Activated effector memory CD4-positive, alpha-beta T cell treated with anti-CD3 and anti-CD28 coated beads, Interleukin-2, amount 50 U/mL, for 16 hours (primary cell): ENCODE data around the gene KISS1R.
A peak's percentile ranks its signal among the peaks of the same experiment; 100 is the strongest.
"Not testable (repeated sequence)": the region's sequence is repeated elsewhere in the genome, so short reads cannot be mapped to it uniquely, and the experiment has no call there.

ENCODE experiments used
- DNase-seq: peaks from one replicate; pipeline ENCODE4 v3.0.0-alpha.2; 2020

KISS1R gene

DNA sequence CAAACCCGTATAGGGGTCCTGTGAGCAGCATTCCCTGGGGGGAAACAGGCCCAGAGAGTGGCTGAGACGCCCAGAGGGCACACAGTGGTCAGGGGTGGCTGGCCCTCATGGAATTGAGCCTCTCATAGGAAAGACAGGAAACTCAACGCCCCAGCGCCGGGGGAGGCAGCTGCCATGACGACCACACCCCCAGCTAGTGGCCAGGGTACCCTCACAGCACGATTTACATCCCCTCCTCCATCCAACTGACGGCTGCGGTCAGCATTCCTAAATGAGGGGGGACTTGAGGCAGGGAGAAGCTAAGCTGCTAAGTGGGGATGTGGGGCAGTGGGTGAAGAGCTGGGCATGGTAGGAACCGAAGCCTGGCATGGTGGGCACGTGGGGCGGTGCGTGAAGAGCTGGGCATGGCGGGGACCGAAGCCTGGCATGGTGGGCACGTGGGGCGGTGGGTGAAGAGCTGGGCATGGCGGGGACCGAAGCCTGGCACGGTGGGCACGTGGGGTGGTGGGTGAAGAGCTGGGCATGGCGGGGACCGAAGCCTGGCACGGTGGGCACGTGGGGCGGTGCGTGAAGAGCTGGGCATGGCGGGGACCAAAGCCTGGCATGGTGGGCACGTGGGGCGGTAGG is 34.1 kb upstream of the KISS1R start:
- DNase-seq = no peak

DNA sequence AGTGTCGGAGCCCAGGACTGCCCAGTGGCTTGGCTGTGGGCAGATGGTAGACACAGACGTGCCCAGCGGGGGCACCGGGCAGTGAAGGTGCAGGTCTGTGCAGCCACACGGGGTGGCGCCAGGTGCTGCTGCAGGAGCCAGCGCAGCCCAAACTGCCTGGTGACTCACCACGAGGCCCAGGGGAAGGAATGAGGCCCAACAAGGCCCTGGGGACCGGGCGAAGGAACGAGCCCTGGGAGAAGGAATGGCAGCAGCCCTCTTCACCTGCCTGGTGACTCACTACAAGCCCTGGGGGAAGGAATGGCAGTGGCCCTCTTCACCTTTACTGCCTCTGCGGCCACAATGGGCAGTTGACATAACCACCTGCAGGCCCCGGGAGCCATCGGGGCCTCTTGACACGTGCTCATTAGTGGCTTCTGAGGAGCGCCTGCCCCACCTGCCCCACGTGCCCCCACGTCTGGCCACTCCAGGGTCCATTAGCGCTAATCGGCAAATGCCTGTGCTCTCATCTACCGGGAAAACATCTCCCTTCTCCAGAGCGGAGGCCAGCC is 33.4 kb upstream of the KISS1R start:
- no peak for DNase-seq

DNA sequence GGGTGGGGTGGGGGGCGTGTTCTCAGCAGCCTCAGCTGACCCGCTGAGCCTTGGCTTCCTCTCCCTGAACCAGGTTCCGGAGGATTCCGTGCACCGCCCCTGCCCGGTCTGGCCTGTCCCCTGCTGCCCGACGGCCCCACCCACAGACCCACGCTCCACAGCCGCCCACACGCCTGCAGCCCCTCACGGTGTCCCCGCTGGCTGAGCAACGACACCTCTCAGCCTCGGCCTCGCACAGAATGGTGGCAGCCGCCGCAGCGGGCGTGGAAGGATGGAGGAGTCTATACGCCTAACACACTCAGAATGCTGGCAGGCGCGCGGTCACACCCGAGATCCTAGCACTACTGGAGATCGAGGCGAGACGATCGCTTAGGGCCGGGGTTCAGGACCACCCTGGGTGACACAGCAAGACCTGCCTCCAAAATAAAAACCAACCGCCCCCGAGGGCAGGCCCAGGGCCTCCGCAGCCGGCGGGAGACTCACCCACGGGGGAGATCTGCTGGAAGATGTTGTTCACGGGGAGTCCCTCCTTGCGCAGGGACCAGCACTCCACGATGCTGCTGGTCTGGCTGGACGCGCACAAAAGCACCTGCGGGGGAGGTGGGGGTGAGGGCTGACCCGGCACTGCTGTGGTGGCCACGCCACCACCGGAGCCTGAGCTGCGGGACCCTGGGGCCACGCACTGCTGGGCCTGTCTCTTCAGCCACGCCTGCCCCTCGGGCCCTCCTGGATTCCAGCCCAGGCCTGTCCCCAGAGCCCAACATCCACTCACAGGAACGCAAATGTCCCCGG is 32.5 kb upstream of the KISS1R start:
- DNase-seq = no peak

DNA sequence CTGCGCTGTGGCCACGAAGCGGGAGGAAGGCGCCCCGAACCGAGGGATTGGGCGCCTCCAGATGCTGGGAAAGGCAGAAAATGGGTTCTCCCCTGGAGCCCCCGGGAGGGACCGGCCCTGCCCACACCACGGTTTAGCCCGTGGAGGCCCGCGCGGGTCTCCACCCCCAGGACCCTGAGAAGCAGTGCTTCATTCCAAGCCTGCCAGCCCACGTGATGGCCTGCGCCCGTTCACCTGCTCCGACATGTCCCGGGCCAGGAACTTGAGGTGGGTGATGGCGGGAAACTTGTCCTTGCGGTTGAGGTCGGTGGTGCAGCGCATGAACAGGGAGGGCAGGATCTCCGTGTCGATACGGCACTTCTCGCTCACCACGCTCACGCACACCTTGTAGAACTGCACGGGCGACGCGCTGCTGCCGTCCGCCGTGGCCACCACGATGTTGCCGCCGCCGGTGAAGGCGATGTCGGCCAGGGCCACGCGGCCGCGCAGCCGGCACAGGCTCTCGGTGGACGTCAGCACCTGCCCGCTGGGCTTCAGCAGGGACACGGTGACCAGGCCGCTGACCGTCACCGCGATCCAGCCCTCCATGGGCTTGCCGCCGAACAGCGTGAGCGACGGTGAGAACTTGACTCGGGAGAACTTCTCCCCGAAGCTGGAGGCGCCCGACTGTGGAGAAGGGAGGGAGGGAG is 31.5 kb upstream of the KISS1R start:
- DNase-seq = no peak

DNA sequence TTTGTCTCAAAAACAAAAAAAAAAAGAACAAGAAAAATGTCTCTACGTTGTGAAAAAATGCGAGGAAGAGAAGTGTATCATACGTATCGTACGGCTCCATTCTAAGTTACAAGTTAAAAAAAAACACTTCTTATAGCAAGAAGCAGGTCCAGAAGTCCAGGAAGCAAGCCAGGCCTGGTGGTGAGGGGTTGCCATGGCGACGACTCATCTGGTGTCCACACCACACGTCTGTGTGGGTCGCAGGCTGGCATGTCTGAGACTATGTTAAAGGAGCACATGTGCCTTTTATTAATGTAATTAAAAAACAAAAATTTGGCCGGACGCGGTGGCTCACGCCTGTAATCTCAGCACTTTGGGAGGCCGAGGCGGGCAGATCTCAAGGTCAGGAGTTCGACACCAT is 30.1 kb upstream of the KISS1R start:
- DNase-seq = no peak

DNA sequence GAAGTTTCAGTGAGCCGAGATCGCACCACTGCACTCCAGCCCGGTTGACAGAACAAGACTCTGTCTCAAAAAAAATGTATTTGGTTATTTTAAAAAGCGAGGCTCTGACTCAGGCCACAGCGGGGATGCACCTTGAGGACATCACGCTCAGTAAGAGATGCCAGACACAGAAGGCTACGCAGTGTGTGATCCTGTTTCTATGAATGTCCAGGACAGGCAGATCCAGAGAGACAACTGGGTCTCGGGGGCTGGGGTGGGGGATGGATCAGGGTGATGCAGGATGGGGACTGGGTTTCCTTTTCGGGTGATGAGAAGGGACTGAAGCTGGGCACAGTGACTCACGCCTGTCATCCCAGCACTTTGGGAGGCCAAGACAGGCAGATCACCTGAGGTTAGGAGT is 29.5 kb upstream of the KISS1R start:
- no peak for DNase-seq

DNA sequence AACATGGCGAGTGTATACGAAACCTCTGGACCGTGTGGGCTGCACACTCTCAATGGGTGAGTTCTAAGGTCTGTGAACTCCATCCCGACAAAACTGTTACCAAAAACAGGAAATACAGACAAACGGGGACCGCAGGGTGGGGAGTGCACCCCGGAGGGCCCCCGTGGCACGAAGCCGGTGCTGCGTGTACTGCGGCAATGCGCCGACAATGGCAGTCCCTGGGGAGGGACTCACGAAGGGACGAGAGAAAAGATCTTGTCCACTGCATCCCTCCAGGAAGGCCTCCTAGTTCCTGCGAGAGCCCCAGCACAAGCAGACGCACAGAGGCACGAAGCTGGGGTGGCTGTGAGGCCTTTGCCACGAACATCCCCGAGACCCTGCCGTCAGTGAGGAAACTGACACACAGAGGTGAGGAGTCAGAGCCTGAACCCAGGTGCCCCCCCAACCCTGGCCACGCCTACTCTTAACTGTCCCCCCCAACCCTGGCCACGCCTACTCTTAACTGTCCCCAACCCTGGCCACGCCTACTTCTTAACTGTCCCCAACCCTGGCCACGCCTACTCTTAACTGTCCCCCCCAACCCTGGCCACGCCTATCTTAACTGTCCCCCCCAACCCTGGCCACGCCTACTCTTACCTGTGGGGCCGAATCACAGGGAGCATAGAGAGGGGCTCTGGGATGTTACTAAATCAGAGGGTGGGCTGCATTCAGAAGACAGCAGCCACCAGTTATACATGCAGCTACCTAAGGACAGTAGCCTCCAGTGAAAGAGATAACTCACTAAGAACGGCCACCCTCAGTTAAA is 28.4 kb upstream of the KISS1R start:
- peak; percentile 85 for DNase-seq

DNA sequence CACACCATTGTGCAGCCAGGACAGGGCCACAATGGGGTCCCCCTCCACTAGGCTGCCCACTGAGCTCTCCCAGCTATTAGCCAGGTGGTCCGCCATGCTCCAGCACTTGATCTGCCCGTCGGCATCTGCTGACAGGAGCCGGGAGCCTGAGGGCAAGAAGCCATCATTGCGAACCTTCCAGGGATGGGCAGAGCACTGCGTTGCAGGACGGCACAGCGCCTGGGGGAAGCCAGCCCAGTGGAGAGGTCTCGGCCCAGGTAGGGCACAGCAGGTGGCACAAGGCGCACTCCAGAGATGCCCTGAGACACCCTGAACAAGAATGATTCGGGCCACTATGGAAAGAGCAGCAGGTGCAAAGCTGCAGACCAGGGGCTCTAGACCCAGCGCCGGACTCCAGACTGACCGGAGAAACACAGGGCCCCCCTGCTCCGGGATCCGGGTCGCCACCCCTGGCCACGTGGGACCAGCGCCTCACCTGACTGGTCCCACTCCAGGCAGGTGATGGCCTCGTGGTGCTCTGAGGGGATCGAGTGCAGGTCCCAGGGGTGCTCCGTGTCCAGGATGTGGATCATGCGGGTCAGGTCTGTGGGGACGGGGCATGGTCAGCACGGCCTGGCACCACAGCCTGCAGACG is 27.4 kb upstream of the KISS1R start:
- DNase-seq = no peak

DNA sequence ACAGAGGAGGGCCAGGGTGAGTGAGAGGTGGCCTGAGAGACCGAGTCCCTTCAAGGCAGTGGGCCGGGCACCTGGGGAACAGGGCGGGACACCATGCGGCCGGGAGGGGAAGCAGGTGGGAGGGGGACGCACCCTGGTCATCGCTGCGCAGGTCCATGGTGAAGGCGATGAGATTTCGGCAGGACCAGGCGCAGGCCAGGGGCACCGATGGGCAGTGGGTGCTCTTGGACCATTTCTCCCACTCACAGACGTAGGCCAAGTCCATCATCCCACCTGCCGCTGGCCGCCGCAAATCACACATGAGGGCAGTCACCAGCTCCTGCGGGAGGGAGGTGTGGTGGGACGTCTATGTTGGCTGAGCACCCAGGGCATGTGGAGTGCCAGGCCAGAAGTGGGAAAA is 26.3 kb upstream of the KISS1R start:
- no peak for DNase-seq

DNA sequence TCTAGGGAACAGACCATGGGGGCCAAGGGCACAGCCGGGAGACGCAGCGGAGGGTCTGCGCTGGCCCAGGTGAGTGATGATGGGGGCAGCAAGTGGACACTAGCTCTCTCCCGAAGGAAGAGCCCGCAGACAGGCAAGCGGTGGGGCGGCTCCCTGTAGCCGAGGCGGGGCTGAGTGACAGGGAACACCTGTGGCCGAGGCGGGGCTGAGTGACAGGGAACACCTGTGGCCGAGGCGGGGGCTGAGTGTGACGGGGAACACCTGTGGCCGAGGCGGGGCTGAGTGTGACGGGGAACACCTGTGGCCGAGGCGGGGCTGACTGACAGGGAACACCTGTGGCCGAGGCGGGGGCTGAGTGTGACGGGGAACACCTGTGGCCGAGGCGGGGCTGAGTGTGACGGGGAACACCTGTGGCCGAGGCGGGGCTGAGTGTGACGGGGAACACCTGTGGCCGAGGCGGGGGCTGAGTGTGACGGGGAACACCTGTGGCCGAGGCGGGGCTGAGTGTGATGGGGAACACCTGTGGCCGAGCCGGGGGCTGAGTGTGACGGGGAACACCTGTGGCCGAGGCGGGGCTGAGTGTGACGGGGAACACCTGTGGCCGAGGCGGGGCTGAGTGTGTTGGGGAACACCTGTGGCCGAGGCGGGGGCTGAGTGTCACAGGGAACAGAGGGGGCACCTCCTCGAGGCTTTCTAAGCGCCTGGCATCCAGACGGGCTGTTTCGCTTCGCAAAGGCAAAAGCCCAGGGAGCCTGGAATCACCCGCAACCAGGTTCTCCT is 25.5 kb upstream of the KISS1R start:
- DNase-seq = not testable (repeated sequence)

DNA sequence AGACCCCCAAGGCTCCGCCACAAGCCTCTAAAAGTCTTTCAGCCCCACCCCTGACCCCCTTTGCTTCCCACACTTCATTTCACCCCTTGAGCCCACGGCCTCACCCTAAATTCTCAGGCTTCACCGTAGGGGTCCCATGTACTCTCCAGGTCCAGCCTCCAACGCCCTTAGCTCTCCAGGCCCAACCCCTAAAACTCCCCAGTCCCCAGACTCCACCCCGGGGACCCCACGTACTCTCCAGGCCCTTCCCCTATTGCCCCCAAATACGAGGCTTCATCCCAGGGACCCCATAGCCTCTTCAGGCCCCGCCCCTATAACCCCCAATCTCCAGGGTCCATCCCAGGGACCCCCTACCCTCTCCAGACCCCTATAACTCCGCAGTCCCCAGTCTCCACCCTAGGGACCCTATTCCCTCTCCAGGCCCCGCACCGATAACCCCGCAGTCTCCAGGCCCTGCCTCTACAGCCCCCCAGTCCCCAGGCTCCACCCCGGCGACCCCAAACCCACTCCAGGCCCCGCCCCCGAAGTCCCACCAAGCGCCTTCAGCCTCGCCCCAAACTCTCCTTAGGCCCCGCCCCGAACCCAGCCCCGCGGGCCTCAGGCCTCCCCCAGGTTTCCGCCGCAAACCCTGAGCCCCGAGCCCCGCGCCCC is 24.8 kb upstream of the KISS1R start:
- no peak for DNase-seq

DNA sequence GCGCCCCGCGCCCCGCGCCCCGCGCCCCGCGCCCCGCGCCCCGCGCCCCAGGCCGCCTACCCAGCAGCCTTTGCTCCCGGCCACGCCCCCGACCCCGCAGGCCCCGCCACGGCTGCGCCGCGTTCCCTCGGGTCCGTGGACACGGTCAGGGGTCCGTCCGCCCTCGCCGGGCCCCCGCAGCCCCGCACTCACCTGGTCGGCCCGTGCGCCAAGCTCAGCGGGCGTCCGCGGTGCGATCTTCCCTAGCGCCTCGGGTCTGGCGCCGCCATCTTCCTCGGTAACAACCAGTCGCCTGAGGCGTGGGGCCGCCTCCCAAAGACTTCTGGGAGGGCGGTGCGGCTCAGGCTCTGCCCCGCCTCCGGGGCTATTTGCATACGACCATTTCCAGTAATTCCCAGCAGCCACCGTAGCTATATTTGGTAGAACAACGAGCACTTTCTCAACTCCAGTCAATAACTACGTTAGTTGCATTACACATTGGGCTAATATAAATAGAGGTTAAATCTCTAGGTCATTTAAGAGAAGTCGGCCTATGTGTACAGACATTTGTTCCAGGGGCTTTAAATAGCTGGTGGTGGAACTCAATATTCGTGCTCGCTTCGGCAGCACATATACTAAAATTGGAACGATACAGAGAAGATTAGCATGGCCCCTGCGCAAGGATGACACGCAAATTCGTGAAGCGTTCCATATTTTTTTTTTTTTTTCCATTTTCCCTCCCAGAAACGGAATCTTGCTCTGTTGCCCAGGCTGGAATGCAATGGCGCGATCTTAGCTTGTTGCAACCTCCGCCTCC is 24.0 kb upstream of the KISS1R start, which contains the start of the genes MED16 and RNU6-9:
MED16 (minus strand) TSS at position 294 of the 796 bp plus-strand sequence. CDS start 2,056 bp downstream, outside the sequence.
RNU6-9 (plus strand) TSS at position 591 of the 796 bp plus-strand sequence.
- peak; percentile 95 for DNase-seq

DNA sequence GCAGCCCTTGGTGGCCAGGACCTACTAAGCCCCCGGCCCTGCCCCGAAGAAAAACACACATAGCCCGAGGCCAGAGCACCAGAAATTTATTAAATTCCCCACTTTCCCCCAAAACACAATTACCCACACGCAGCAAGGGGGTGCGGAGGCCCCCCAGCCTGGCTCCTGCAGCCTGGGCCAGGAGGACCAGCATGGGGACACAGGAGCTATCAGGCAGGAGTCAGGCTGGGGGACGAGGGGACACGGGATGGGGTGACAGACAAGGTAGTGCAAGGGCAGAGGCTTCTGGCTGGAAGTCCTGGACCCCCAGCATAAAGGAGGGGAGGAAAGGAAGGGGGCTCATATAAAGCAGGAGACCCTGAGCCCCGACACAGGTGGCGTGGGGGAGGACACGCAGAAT is 20.7 kb upstream of the KISS1R start:
- DNase-seq = no peak

DNA sequence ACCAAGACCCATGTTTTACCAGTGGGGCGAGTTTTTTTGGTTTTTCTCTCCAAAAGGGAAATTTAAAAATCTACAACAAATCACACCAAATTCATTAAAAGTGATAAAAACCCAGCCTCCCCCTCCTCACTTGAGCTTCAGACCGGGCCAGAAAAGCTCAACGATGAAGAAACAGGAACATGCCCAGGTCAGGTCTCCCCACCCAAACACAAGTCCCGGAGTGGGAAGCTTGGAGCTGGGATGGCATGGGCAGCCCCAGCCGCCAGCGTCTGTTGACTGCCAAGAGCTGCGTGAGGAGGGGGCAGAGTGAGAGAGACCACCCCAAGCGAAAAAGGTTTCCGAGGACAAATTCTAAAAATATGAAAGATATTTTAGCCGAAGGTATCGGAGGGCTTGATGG is 20.1 kb upstream of the KISS1R start:
- DNase-seq = no peak

DNA sequence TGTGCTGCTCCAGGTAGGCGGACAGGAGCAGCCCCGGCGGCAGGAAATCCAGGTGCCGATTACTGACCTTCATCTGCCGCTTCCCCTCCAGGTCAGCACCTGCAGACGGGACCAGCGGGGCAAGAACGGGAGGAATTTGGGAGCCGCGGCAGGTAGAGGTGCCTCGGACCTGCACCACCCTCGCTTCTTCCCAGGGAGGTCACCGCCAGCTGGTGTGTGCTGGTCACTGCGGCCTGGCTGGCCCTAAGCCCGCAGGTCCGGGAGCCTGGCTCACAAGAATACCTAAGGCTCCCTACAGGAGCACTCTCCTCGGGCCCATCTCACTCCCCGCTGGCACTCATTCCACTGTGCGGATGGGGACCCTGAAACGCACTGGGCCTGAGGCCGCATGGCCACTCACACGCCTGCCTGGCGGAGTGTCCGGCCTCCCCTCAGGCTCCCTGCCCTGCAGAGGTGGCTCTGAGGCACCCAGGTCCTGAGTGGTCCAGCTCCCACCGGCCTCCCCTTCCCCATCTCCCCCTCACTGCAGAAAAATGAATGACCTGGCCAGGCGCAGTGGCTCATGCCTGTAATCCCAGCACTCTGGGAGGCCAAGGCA is 19.6 kb upstream of the KISS1R start:
- no peak for DNase-seq

DNA sequence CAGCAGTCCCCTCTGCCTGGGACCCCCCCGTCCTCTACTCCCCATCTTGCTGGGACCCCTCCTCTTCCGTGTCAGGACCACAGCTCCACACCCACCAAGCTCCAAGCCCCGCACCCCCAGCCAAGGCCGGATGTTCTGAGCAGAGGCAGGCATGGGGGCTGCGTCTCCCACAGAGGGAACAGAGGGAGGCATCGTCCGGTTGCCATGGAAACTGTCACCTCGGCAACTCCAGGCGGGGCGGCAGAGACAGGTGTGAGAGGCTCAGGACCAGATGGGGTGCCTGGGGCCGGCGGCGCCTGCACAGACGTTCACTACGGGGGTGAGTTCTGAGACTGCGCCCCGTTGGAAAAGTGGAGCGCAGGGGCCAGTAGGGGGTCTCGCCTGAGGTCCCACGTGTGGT is 18.5 kb upstream of the KISS1R start:
- DNase-seq = no peak

DNA sequence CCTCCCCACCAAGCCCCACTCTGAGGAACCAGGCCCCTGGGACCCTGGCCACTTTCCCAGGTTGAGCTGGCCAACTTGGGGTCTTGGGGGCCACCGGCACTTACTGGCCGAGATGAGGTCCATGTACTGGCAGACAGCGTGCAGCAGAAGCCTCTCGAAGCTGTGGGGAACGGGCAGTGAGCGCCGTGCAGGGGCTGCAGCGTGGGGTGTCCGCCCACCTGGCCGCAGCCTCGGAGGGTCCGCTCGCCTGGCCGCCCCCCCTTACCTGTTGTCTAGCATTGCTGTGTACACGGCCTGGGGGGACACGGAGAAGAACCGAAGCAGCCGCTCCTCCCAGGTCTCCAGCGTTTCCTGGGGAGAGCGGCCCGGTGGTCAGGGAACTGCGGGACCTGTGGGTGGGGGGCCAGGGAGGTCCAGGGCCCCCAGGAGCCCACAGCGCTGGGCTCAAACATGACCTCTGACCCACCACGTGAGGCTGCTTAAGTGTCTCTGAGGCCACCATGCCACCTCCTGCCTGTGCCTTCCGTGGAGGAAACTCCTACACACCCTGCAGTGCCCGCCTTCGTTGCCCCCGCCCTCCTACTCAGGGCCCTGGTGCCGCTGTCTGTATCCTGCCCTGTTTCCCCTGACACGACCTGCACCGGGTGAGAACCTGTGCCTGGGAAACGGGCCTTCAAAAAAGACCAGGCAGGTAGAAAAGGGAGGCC is 17.6 kb upstream of the KISS1R start:
- DNase-seq = no peak

DNA sequence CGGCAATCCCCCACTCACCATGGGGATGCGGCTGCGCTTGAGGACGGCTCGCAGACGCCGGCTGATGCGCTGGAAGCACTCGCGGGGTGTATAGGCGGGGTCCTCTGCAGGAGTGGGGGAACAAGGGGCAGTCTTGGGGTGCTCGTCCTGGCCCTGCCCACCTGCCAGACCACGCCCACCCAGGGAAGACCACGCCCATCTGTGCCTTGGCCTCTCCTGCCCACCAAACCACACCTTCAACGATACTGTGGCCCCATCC is 17.2 kb upstream of the KISS1R start:
- DNase-seq = no peak
